ENCODE results near the gene HTT. TPM values are rescaled to one million over a fixed set of nuclear protein-coding genes. Genes with fewer than 3 reads are reported as not detected.

Gene HTT
- total and polyA plus RNA-seq, 2 of the 13 experiments (the other 11 are each of a cell fraction or from before 2014, with no cell fraction given): 17.5 to 19.5 TPM

DNA sequence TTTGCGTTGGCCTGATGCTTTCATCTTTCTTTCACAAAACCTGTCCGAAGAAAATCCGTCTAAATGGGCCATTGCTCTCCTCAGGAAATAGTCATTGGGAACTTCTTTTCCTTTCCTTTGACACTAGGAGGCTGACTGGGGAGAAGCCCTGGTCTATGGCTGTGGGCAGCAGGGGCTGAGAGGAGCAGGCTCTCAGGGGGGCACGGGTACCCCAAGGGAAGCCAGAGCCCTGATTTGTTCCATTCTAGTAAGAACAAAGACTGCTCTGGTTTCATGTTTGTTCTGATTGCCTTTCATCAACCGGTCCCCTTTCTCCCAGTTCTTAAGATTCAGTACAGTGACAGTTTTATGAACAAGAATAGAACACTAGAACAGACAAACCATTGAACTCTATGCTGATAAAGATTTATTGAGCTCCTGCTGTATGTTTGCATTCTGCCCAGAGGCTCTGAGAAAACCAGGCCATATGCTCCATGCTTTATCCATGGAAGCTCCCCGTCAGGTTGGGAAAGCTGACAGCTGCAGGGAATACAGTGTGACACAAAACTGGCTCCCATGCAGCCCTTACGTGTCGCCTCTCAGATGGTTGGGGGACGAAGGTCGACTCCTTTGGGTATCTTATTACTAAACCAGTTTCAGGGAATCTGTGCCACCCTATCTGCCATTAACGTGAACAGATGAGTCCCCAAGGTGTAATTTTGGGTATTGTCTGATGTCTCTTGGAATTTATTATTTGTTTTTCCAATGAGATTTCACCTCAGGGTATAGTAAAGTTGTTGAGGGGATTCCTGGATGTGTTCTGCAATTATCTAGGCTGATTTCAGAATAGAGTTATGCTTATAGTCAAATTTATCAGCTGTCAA lies 102.1 kb downstream of the HTT start:
- Histone ChIP-seq H3K79me2 (ENCODE audit: insufficient read depth, low read length) (no peaks in the 10 kb centered on the region), H3K9me3 (ENCODE audit: low read length) (no peaks in the 10 kb centered on the region), H3K4me2 (ENCODE audit: low read depth, low read length) (no peak overlapping the region), H3K4me3 (replicated peaks in 1 of 3; ENCODE audit: insufficient read depth in 1 of 3, low read depth in 2 of 3, low read length in 3 of 3) (no peak overlapping the region), H4K20me1 (ENCODE audit: insufficient read depth, low read length) (no peaks in the 10 kb centered on the region), H3K36me3 (replicated peaks in 1 of 2; ENCODE audit: control insufficient read depth in 1 of 2, insufficient read depth in 2 of 2, low read length in 2 of 2) (peaks cover 13 to 53% of the 10 kb centered on the region in 2 experiments), H3K27me3 (ENCODE audit: control insufficient read depth in 1 of 2, insufficient read depth in 2 of 2, low read length in 2 of 2) (no peaks in the 10 kb centered on the region), H3K27ac (ENCODE audit: extremely low read length, insufficient read depth, low read length) (no peak overlapping the region), H2AFZ (ENCODE audit: low read length) (no peak overlapping the region), H3K4me1 (ENCODE audit: insufficient read depth, low read length) (peaks cover 24% of the 10 kb centered on the region), H3K9ac (ENCODE audit: insufficient read depth, low read depth, low read length) (no peak overlapping the region)
- ChIA-PET POLR2A (no interaction called here), CTCF (ENCODE audit: low intra/inter-chr PET ratio, low total read pairs) (no interaction called here)
- BruUV-seq (replicated peaks): no TSS peak
- in situ Hi-C loops (cut with HindIII; ENCODE audit: extremely low pct_ligation_motif_present, low pct_unique_long_range_greater_than_20kb): no loop called here
- no peak for FAIRE-seq
- no peak for ATAC-seq
- TF ChIP-seq ZNF333 (CRISPR knock-in tag; IDR thresholded peaks at IDR 0.05; ENCODE audit: borderline replicate concordance): no peak
- no peak for DNase-seq (ENCODE audit: low spot score)
- intact Hi-C loops (cut with micrococcal nuclease; ENCODE audit: unreplicated experiment): no loop called here
- WGBS (ENCODE audit: low lambda C conversion rate): 91% methylated on average over 11 of the region's 11 CpGs

- FAIRE-seq: no peak
Measured at GRCh38 chr4:3177426-3177825, 102.9 kb downstream of the HTT start.

More at GRCh38 chr4:3177426-3177825, 102.9 kb downstream of the HTT start:
- ATAC-seq (no peak), DNase-seq (ENCODE audit: low spot score) (no peak)
- Histone ChIP-seq H4K20me1 (ENCODE audit: insufficient read depth, low read length) (no peaks in the 10 kb centered on the region), H3K4me3 (replicated peaks in 1 of 3; ENCODE audit: insufficient read depth in 1 of 3, low read depth in 2 of 3, low read length in 3 of 3) (no peak overlapping the region), H3K79me2 (ENCODE audit: insufficient read depth, low read length) (no peaks in the 10 kb centered on the region), H3K9ac (ENCODE audit: insufficient read depth, low read depth, low read length) (no peak overlapping the region), H3K27me3 (ENCODE audit: control insufficient read depth in 1 of 2, insufficient read depth in 2 of 2, low read length in 2 of 2) (no peaks in the 10 kb centered on the region), H3K4me1 (ENCODE audit: insufficient read depth, low read length) (peaks cover 24% of the 10 kb centered on the region), H3K4me2 (ENCODE audit: low read depth, low read length) (no peak overlapping the region), H3K27ac (ENCODE audit: extremely low read length, insufficient read depth, low read length) (no peak overlapping the region), H2AFZ (ENCODE audit: low read length) (no peak overlapping the region), H3K36me3 (replicated peaks in 1 of 2; ENCODE audit: control insufficient read depth in 1 of 2, insufficient read depth in 2 of 2, low read length in 2 of 2) (peaks cover 18 to 56% of the 10 kb centered on the region in 2 experiments), H3K9me3 (ENCODE audit: low read length) (no peaks in the 10 kb centered on the region)
- CTCF ChIA-PET (ENCODE audit: low intra/inter-chr PET ratio, low total read pairs): no interaction called here
- intact Hi-C loops (cut with micrococcal nuclease; ENCODE audit: unreplicated experiment) (no loop called here), in situ Hi-C loops (cut with HindIII; ENCODE audit: extremely low pct_ligation_motif_present, low pct_unique_long_range_greater_than_20kb) (no loop called here)
- POLR2A ChIA-PET: no interaction called here
- no peak for TF ChIP-seq TBL1XR1 (IDR thresholded peaks at IDR 0.05; ENCODE audit: borderline replicate concordance, low read length, partially characterized antibody)
- no peak for TF ChIP-seq EHMT2 (IDR thresholded peaks at IDR 0.05; ENCODE audit: borderline replicate concordance, low read depth, low read length)
- TF ChIP-seq, protein P1, sequence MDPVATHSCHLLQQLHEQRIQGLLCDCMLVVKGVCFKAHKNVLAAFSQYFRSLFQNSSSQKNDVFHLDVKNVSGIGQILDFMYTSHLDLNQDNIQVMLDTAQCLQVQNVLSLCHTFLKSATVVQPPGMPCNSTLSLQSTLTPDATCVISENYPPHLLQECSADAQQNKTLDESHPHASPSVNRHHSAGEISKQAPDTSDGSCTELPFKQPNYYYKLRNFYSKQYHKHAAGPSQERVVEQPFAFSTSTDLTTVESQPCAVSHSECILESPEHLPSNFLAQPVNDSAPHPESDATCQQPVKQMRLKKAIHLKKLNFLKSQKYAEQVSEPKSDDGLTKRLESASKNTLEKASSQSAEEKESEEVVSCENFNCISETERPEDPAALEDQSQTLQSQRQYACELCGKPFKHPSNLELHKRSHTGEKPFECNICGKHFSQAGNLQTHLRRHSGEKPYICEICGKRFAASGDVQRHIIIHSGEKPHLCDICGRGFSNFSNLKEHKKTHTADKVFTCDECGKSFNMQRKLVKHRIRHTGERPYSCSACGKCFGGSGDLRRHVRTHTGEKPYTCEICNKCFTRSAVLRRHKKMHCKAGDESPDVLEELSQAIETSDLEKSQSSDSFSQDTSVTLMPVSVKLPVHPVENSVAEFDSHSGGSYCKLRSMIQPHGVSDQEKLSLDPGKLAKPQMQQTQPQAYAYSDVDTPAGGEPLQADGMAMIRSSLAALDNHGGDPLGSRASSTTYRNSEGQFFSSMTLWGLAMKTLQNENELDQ (CRISPR knock-in tag; IDR thresholded peaks at IDR 0.05; ENCODE audit: borderline replicate concordance): no peak
- TF ChIP-seq, protein P2, sequence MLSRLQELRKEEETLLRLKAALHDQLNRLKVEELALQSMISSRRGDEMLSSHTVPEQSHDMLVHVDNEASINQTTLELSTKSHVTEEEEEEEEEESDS (CRISPR knock-in tag; IDR thresholded peaks at IDR 0.05; ENCODE audit: borderline replicate concordance): no peak
- TF ChIP-seq ATM (IDR thresholded peaks at IDR 0.05; ENCODE audit: borderline replicate concordance): no peak
- TF ChIP-seq, protein P3, sequence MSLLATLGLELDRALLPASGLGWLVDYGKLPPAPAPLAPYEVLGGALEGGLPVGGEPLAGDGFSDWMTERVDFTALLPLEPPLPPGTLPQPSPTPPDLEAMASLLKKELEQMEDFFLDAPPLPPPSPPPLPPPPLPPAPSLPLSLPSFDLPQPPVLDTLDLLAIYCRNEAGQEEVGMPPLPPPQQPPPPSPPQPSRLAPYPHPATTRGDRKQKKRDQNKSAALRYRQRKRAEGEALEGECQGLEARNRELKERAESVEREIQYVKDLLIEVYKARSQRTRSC (CRISPR knock-in tag; IDR thresholded peaks at IDR 0.05; ENCODE audit: low read depth): no peak
- TF ChIP-seq HCFC1 (IDR thresholded peaks at IDR 0.05; ENCODE audit: low read depth, low read length): no peak
- no peak for TF ChIP-seq ZNF253 (CRISPR knock-in tag; IDR thresholded peaks at IDR 0.05; ENCODE audit: borderline replicate concordance)
- no peak for TF ChIP-seq NCOA2 (CRISPR knock-in tag; IDR thresholded peaks at IDR 0.05)
- TF ChIP-seq ZNF749 (CRISPR knock-in tag; IDR thresholded peaks at IDR 0.05; ENCODE audit: borderline replicate concordance): no peak
- TF ChIP-seq ZSCAN21 (CRISPR knock-in tag; IDR thresholded peaks at IDR 0.05; ENCODE audit: borderline replicate concordance): no peak
- TF ChIP-seq RXRB (CRISPR knock-in tag; IDR thresholded peaks at IDR 0.05; ENCODE audit: borderline replicate concordance): no peak
- TF ChIP-seq ZNF143 (CRISPR knock-in tag; IDR thresholded peaks at IDR 0.05): no peak
- TF ChIP-seq STAT5B (CRISPR knock-in tag; IDR thresholded peaks at IDR 0.05): no peak
- BruUV-seq (replicated peaks): no TSS peak

Data from HepG2 (cell line).